ENCODE results near the gene ASB17.
"Not testable (repeated sequence)": the region's sequence is repeated elsewhere in the genome, so short reads cannot be mapped to it uniquely, and the experiment has no call there.

The ASB17 gene

GRCh38 chr1:75932304-75932703 is at the start of gene ASB17:
Gene ASB17, minus strand, starts transcription at chr1:75932404. Its CDS starts 113 bp downstream, at chr1:75932291.
- no peak for DNase-seq (ENCODE audit: low read depth in 2 of 2)

GRCh38 chr1:75980972-75981897 is 49.0 kb upstream of the ASB17 start:
- DNase-seq (ENCODE audit: low read depth in 2 of 2), result no peak

GRCh38 chr1:75970631-75971030 is 38.4 kb upstream of the ASB17 start:
- DNase-seq (ENCODE audit: low read depth in 2 of 2), result no peak

- no peak for DNase-seq (ENCODE audit: low read depth in 2 of 2)
These were observed 37.3 kb upstream of the ASB17 start for GRCh38 chr1:75969550-75969949.

- DNase-seq (ENCODE audit: low read depth in 2 of 2), result no peak
These were observed 35.5 kb upstream of the ASB17 start for GRCh38 chr1:75967719-75968118.

GRCh38 chr1:75964760-75965408 is 32.7 kb upstream of the ASB17 start:
- no peak for DNase-seq (ENCODE audit: low read depth in 2 of 2)

- not testable (repeated sequence) for DNase-seq (ENCODE audit: low read depth in 2 of 2)
These were observed 32.0 kb upstream of the ASB17 start for GRCh38 chr1:75964110-75964759.

GRCh38 chr1:75954586-75954985 is 22.4 kb upstream of the ASB17 start:
- no peak for DNase-seq (ENCODE audit: low read depth in 2 of 2)

GRCh38 chr1:75953461-75953860 is 21.3 kb upstream of the ASB17 start:
- DNase-seq (ENCODE audit: low read depth in 2 of 2), result no peak

- DNase-seq (ENCODE audit: low read depth in 2 of 2), result no peak
These were observed 19.8 kb upstream of the ASB17 start for GRCh38 chr1:75952016-75952415.

- DNase-seq (ENCODE audit: low read depth in 2 of 2), result no peak
These were observed 18.0 kb upstream of the ASB17 start for GRCh38 chr1:75950176-75950575.

GRCh38 chr1:75943037-75943436 is 10.8 kb upstream of the ASB17 start:
- DNase-seq (ENCODE audit: low read depth in 2 of 2), result not testable (repeated sequence)

- DNase-seq (ENCODE audit: low read depth in 2 of 2), result no peak
These were observed 4.8 kb upstream of the ASB17 start for GRCh38 chr1:75937034-75937433.

GRCh38 chr1:75922698-75923097 is 9.5 kb downstream of the ASB17 start:
- DNase-seq (ENCODE audit: low read depth in 2 of 2), result no peak

GRCh38 chr1:75916834-75917233 is 15.4 kb downstream of the ASB17 start:
- no peak for DNase-seq (ENCODE audit: low read depth in 2 of 2)

GRCh38 chr1:75908717-75909152 is 23.5 kb downstream of the ASB17 start:
- no peak for DNase-seq (ENCODE audit: low read depth in 2 of 2)

GRCh38 chr1:75901371-75901770 is 30.8 kb downstream of the ASB17 start:
- no peak for DNase-seq (ENCODE audit: low read depth in 2 of 2)

- DNase-seq (ENCODE audit: low read depth in 2 of 2), result no peak
These were observed 47.8 kb downstream of the ASB17 start for GRCh38 chr1:75884437-75884836.

GRCh38 chr1:75879985-75880384 is 52.2 kb downstream of the ASB17 start:
- DNase-seq (ENCODE audit: low read depth in 2 of 2), result no peak

- DNase-seq (ENCODE audit: low read depth in 2 of 2), result no peak
These were observed 61.3 kb downstream of the ASB17 start for GRCh38 chr1:75870951-75871350.
